GM12892 (cell line): ENCODE results near the gene PHPT1.

ENCODE experiments used
- POLR2A ChIP-seq: IDR thresholded peaks from 2 replicates; pipeline ENCODE4 v1.6.1; 2011; ENCODE audit warnings: low read depth, low read length, control low read depth
- POLR2AphosphoS5 ChIP-seq: IDR thresholded peaks from 2 replicates; pipeline ENCODE4 v1.6.1; 2011; ENCODE audit warnings: low read depth, low read length, control low read depth
- TAF1 ChIP-seq: IDR thresholded peaks from 2 replicates; pipeline ENCODE4 v1.6.1; 2011; ENCODE audit warnings: low read depth, mild to moderate bottlenecking, control low read depth, low read length, borderline replicate concordance

DNA sequence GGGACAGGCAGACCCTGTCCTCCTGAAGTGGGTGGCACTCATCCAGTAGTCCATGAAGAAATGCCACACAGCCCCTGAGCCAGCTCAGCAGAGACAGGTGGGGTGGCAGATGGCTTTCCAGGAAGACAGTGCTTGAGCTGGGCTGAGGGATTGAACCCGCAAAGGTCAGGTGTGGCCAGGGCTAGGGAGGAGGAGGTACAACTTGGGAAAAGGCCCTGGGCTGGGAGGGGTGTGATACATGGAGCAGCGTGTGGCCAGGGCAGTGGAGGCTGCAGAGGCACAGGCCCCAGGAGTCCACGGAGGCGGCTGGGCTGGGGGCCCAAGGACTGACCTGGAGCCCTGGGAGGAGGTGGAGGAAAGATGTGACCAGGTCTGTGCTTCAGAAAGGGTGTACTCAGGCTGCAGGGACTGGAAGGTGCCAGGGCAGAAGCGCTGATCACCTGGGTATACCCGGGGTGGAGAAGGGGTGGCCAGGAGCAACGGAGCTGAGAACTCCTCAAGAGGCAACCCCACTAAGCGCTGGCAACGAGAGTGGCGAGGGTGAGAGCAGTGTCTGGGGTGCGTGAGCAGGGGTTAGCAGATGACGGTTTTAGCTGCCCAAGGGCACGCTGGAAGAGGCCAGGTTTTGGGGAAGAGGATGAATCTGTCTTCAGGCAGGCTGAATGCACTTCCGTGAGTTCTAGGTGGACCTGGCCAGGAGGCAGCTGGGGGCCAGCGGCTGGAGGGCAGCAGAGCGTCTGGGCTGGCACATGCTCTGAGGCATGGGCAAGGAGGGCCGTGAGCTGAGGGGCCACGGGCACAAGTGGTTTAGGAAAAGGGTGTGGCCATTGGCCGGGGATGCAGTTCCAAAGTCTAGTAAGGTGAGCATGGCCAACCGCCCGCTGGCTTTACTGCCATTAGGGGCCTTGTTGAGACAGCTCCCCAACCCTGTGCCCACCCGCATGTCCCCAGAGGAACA, 45.4 kb upstream of the PHPT1 start:
- no peak for TF ChIP-seq POLR2AphosphoS5
- no peak for TF ChIP-seq POLR2A
- no peak for TF ChIP-seq TAF1
